GM19193 (cell line): Measurements from ENCODE around the gene RNU6-7.

Source experiments
- POLR2A ChIP-seq: IDR thresholded peaks from 4 replicates; pipeline ENCODE4 v1.6.1; 2011; ENCODE audit not compliant: insufficient read depth, insufficient read length; ENCODE audit errors: extremely low read depth

The RNU6-7 gene

DNA sequence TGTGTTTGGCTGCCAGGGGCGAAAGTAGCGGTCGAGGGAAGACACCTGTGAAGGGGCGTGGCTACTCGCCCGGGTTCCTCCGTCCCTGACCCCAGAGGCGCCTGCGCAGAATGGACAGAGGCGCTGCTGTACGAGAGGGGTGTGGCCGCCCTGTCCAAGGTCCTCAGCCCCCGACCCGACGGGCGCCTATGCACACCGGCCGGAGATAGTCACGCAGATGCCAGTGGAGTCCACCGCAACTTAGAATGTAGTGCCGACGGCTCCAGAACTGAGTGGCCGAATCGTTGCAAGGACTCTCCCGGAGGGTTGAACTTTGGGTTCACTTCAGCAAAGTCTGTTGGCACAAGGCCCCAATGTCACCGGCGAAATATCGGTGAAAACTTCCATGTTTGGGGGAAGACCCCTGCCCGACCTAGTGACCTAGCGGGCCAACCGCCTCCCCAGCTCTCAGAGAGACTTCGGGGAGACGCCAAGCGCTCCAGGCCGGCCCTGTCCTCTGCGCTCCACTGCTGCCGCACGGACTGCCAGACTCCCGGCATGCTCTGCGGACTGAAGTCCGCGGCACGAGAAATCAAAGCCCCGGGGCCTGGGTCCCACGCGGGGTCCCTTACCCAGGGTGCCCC, 541 bp upstream of the RNU6-7 start:
- peak; percentile 44 for TF ChIP-seq POLR2A

DNA sequence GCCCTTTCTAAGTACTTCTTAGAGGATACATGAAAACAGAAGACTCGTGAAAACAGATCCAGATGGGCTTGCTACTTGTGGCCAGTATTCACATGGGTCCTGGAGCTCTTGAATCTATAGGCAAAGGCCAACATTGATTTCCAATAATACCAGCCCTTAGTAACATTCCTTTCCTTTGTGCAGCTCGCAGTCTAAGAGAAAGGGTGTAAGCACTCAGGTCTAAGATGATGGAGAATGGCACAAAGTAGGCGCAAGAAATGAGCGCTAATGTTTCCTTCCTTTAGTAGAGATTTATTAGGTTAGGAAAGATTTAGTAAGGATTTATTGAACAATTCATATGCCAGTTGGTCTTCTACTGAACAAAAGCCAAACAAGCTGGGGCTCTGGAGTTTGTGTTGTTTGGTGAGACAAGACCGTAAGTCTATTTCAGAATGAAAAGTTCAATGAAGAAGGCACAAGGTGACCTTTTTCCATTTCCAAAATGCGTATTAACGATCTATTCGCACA, 699 bp downstream of the RNU6-7 start:
- TF ChIP-seq POLR2A, result no peak

DNA sequence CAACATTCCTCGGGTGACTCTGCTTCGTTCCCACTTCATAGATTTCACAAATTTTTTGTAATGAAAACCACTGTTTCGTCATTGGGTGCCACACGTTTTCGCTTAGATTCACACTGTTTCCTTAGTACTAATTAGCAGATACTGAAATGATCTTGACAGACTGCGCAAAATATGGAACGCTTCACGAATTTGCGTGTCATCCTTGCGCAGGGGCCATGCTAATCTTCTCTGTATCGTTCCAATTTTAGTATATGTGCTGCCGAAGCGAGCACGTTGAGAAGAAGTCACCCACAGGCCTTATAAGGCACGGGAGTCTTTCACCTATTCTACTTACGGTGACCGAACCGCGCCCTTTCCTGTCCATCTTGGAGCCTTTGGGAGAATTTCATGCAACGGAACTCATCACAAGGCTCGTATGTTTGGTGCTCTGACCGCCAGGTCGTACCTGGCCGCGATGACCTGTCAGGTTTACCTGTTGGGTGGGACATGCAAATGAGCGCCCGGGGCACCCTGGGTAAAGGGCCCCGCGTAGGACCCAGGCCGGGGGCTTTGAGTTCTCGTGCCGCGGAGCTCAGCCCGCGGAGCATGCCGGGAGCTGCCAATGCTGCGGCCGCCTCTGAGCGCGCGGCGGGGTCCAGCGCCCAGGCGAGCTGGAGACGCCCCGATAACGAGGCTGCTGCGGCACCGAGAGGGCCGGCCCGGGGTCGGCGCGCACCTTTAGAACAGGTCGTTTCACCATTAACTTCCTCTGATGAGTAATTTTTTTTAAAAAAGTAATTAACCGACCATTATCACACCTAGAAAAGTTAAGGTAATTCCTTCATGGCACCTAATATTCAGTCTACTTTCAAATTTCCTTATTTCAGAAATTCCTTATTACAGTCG, 1.4 kb downstream of the RNU6-7 start, which contains the start of gene RNU6-8:
Gene RNU6-8 (minus strand): TSS at position 272 of the 885 bp plus-strand sequence.
- peak; percentile 72 for TF ChIP-seq POLR2A

DNA sequence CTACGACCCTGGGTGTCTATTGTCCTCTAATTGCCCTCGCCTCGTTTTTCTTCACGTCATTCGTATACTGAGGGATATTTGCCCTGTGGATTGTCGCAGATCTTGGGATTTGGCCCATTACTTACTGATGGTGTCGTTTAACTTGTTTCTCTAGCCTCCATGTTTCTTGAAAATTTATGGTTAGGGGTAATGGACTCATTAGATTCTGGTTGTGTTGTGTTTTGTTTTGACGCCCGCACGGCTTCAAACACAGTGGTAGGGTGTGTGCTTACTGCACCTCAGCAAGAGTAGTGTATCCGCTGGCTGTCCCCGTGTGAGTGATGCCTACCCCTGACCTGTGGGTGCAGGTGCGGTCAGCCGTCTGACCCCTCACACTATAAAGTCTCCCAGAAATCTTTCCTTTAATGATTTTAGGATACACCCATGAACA, 2.1 kb downstream of the RNU6-7 start:
- TF ChIP-seq POLR2A, result no peak

- no peak for TF ChIP-seq POLR2A
These were observed 3.7 kb downstream of the RNU6-7 start for GRCh38 chr14:32205554-32205953.

- no peak for TF ChIP-seq POLR2A
These were observed 4.1 kb downstream of the RNU6-7 start for GRCh38 chr14:32205984-32206383.

DNA sequence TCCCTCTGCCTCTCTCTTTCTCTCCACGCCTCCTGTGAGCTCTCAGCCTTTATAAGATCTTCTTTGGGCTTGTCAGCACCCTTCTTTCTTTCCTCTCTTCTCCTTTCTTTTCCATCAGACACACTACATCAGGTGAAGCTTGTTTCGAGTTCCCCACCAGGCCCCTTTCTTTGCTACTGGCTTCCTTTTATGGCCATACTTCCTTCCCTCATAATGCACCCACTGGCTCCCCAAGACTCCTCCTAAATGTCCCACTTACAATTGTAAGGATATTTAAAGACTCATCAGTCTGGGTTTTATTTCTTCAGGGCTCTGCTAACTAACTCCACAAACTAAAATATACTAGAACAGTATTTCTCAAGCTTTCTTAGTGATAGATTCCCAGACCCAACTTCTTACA, 4.7 kb downstream of the RNU6-7 start:
- TF ChIP-seq POLR2A, result no peak

- TF ChIP-seq POLR2A, result no peak
These were observed 6.6 kb downstream of the RNU6-7 start for GRCh38 chr14:32208490-32208889.

- no peak for TF ChIP-seq POLR2A
These were observed 7.6 kb downstream of the RNU6-7 start for GRCh38 chr14:32209471-32209870.

- TF ChIP-seq POLR2A, result no peak
These were observed 9.2 kb downstream of the RNU6-7 start for GRCh38 chr14:32211068-32211404.

DNA sequence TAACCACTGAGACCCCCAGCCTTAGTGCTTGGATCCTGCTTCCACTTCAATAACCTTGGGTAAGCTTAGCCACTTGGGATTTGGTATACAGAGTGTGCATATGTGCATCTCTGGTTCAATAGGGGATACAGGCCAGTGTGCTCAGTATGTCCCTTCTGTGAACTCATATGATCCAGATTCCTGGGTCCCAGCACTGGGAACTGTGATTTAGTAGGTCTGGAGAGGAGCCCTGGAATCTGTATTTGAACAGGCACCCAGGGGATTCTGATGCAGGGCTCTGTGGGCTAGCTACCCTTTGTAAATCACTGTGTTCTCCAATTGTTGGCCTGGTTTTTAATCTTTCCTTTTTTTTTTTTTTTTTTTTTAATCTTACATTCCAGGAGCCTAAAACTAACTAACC, 11.0 kb downstream of the RNU6-7 start:
- TF ChIP-seq POLR2A, result no peak

DNA sequence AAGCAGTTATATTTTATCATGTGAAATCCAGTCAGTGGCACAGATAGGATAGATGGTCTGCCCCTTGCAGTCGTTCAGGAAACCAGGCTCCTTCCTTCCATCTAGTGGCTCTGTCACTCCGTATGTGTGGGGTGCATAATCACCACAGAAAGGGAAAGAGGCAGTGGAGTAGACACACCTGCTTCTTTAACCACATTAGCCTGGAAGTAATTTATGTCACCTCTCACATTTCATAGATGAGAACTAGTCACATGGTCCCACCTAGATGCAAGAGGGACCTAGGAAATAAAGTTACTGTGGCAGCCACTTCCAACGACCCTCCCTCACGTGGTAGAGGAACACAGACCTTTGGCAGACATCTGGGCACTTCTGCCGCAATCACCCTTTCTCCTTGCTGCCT, 15.5 kb downstream of the RNU6-7 start:
- no peak for TF ChIP-seq POLR2A

DNA sequence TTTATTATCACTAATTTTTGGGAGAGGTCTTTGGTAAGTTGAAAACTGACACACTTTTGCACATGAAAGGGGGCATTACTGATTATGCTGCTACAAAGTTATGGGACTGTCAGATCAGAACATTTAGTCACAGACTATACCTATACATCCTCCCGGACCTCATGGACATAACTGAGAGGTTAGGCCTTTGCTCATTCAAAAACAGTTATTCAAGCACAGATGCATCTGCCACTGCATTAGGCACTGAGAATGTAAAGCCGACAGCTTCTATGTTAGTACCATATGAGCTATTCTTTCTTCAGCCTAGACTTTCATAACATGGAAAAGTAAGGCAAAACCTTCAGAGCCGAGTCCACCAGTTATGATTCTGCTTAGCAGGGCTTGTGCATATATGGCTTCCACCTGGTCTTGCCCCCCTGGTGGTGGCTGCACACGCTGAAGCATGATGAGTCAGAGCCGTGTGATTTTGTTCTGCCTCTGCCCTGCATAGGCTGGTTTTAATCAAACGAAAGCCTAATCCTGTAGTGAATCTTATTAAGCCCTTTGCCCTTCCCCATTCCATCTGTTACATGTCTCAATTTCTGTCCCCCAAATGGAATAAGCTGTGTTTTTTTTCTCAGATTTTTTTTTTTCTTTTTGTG, 23.0 kb downstream of the RNU6-7 start:
- TF ChIP-seq POLR2A, result no peak

- no peak for TF ChIP-seq POLR2A
These were observed 23.6 kb downstream of the RNU6-7 start for GRCh38 chr14:32225378-32225920.

GRCh38 chr14:32226056-32226455, 24.2 kb downstream of the RNU6-7 start:
- no peak for TF ChIP-seq POLR2A
